Transverse colon (tissue), 4 donors: ENCODE results near the gene TRDN.

Experiments used
- CTCF ChIP-seq, 5 experiments: fragments of 200-600 bp in 3 of 5; fragments of 450-650 bp in 2 of 5; sonication (generic) in 3 of 5; IDR thresholded peaks; 1 replicate in 2 of 5; 2 replicates in 3 of 5; pipeline ENCODE4 v1.5.1; 2016 to 2017; ENCODE audit warnings: antibody characterized with exemption in 5 of 5, inconsistent platforms in 3 of 5, mild to moderate bottlenecking in 2 of 5, moderate library complexity in 1 of 5
- POLR2A ChIP-seq: fragments of 450-650 bp; IDR thresholded peaks from one replicate; pipeline ENCODE4 v1.6.1; 2016; ENCODE audit warnings: antibody characterized with exemption, mild to moderate bottlenecking, moderate library complexity
- POLR2AphosphoS5 ChIP-seq, 3 donors: sonication (generic); formaldehyde crosslinking; IDR thresholded peaks; one replicate each; pipeline ENCODE4 v1.6.1; 2016; ENCODE audit warnings: antibody characterized with exemption in 3 of 3

- TF ChIP-seq CTCF (IDR thresholded peaks at IDR 0.05) (no peak), POLR2A (no peak), POLR2AphosphoS5 (IDR thresholded peaks at IDR 0.05) (no peak)
Measured at GRCh38 chr6:123594776-123595175, 42.0 kb downstream of the TRDN start.
